SH-SY5Y (cell line): ENCODE data around the gene LRMDA.

ENCODE experiments used
- GATA2 ChIP-seq: IDR thresholded peaks from 2 replicates; pipeline ENCODE4 v1.6.1; 2011; ENCODE audit warnings: mild to moderate bottlenecking, low read depth, low read length
- GATA3 ChIP-seq: IDR thresholded peaks from 2 replicates; pipeline ENCODE4 v1.6.1; 2011; ENCODE audit warnings: low read depth, mild to moderate bottlenecking, low read length, moderate library complexity

- TF ChIP-seq GATA2 = no peak
- no peak for TF ChIP-seq GATA3
These were observed 536.1 kb downstream of the LRMDA start for GRCh38 chr10:75967491-75967890.
